Fibroblast of lung (primary cell): ENCODE measurements around the gene MAGEC2. TPM values are rescaled to one million over a fixed set of nuclear protein-coding genes. Genes with fewer than 3 reads are reported as not detected.

Experiments used
- DNase-seq, 2 donors: peaks; one replicate each; pipeline versions ENCODE4 v3.0.0 to v3.0.0-alpha.2; 2010; ENCODE audit warnings: low read depth in 2 of 2
- H2AFZ ChIP-seq: 2 replicates; pipeline ENCODE4 v1.5.1; 2012; ENCODE audit warnings: low read length, control low read depth, inconsistent platforms
- H3K27ac ChIP-seq: 2 replicates; pipeline ENCODE4 v1.5.1; 2011; ENCODE audit warnings: low read length, control low read depth; ENCODE audit not compliant: insufficient read depth
- H3K27me3 ChIP-seq: 2 replicates; pipeline ENCODE4 v1.5.1; 2011; ENCODE audit warnings: mild to moderate bottlenecking, low read length; ENCODE audit not compliant: control insufficient read depth, insufficient read depth
- H3K36me3 ChIP-seq: 2 replicates; pipeline ENCODE4 v1.5.1; 2011; ENCODE audit warnings: low read length; ENCODE audit not compliant: control insufficient read depth, insufficient read depth
- H3K4me1 ChIP-seq: 2 replicates; pipeline ENCODE4 v1.5.1; 2011; ENCODE audit warnings: low read length; ENCODE audit not compliant: control insufficient read depth, insufficient read depth; ENCODE audit errors: extremely low read depth
- H3K4me2 ChIP-seq: 2 replicates; pipeline ENCODE4 v1.5.1; 2011; ENCODE audit warnings: low read length, control low read depth; ENCODE audit not compliant: insufficient read depth; ENCODE audit errors: extremely low read depth
- H3K4me3 ChIP-seq, 4 experiments: fragments of 200-600 bp in 1 of 4; sonication (generic) in 1 of 4; replicated peaks in 1 of 4; 2 replicates each; pipeline ENCODE4 v1.5.1; 2011 to 2016; ENCODE audit warnings: low read length in 4 of 4, low read depth in 3 of 4, mild to moderate bottlenecking in 3 of 4, control low read depth in 2 of 4, inconsistent platforms in 1 of 4, mixed read lengths in 1 of 4; ENCODE audit not compliant: insufficient read depth in 1 of 4; ENCODE audit errors: control extremely low read depth in 1 of 4
- H3K79me2 ChIP-seq: 2 replicates; pipeline ENCODE4 v1.5.1; 2012; ENCODE audit warnings: mild to moderate bottlenecking, low read length, inconsistent platforms; ENCODE audit not compliant: control insufficient read depth, insufficient read depth
- H3K9ac ChIP-seq: 2 replicates; pipeline ENCODE4 v1.5.1; 2011; ENCODE audit warnings: mild to moderate bottlenecking, low read length, control low read depth; ENCODE audit not compliant: insufficient read depth
- H3K9me3 ChIP-seq: 2 replicates; pipeline ENCODE4 v1.5.1; 2012; ENCODE audit warnings: low read depth, low read length; ENCODE audit not compliant: control insufficient read depth, insufficient read depth
- H4K20me1 ChIP-seq: 2 replicates; pipeline ENCODE4 v1.5.1; 2011; ENCODE audit warnings: low read length; ENCODE audit not compliant: control insufficient read depth, insufficient read depth; ENCODE audit errors: extremely low read depth
- CTCF ChIP-seq, 2 donors: IDR thresholded peaks in 1 of 2; conservative IDR thresholded peaks in 1 of 2; 1 replicate in 1 of 2; 2 replicates in 1 of 2; pipeline ENCODE4 v1.5.1; 2011 to 2012; ENCODE audit warnings: low read length in 2 of 2, control low read depth in 1 of 2, inconsistent platforms in 1 of 2, low read depth in 1 of 2, mild to moderate bottlenecking in 1 of 2
- EZH2 ChIP-seq: IDR thresholded peaks from 2 replicates; pipeline ENCODE4 v1.5.1; 2012; ENCODE audit warnings: low read length, control low read depth, mild to moderate bottlenecking; ENCODE audit errors: missing control alignments
- polyA plus RNA-seq, 2 donors: library from polyadenylated mRNA; depleted of rRNA in 1 of 2; stranded (reverse) in 1 of 2; unstranded in 1 of 2; fragments of >200 nt; gene quantifications; 2 replicates each; pipeline ENCODE4 v1.2.1, GENCODE V29; 2011 to 2012; ENCODE audit warnings: missing spikeins in 1 of 2
- total RNA-seq: library from RNA; depleted of rRNA; stranded (reverse); fragments of >200 nt; gene quantifications from 2 replicates; pipeline ENCODE4 v1.2.1, GENCODE V29; 2014

Gene MAGEC2
- total and polyA plus RNA-seq, 2 donors (not counting 1 experiment from before 2014, with no cell fraction given): 0.02 to 0.17 TPM

GRCh38 chrX:142251202-142251601 lies 46.1 kb upstream of the MAGEC2 start:
- H3K27me3 ChIP-seq: no peaks in the 10 kb centered on the region

GRCh38 chrX:142250502-142250901 lies 45.4 kb upstream of the MAGEC2 start:
- Histone ChIP-seq H3K4me2 (no peak overlapping the region), H3K9ac (no peak overlapping the region), H4K20me1 (no peaks in the 10 kb centered on the region), H3K9me3 (no peaks in the 10 kb centered on the region), H3K27ac (no peak overlapping the region), H3K4me1 (no peaks in the 10 kb centered on the region), H3K4me3 (no peak overlapping the region), H2AFZ (no peak overlapping the region), H3K27me3 (no peaks in the 10 kb centered on the region), H3K36me3 (no peaks in the 10 kb centered on the region), H3K79me2 (no peaks in the 10 kb centered on the region)
- TF ChIP-seq CTCF (conservative IDR thresholded peaks at IDR 0.05 in 1 of 2, IDR thresholded peaks at IDR 0.05 in 1 of 2; ENCODE audit: low read depth in 1 of 2, low read length in 2 of 2): no peak
- TF ChIP-seq EZH2: no peak
- DNase-seq: no peak

More at GRCh38 chrX:142251202-142251601, 46.1 kb upstream of the MAGEC2 start:
- Histone ChIP-seq H3K4me3 (no peak overlapping the region), H3K27ac (no peak overlapping the region), H3K4me1 (no peaks in the 10 kb centered on the region), H3K4me2 (no peak overlapping the region), H4K20me1 (no peaks in the 10 kb centered on the region), H2AFZ (no peak overlapping the region), H3K9me3 (no peaks in the 10 kb centered on the region), H3K9ac (no peak overlapping the region), H3K36me3 (no peaks in the 10 kb centered on the region), H3K79me2 (no peaks in the 10 kb centered on the region)
- no peak for DNase-seq
- TF ChIP-seq CTCF (conservative IDR thresholded peaks at IDR 0.05 in 1 of 2, IDR thresholded peaks at IDR 0.05 in 1 of 2; ENCODE audit: low read depth in 1 of 2, low read length in 2 of 2): no peak
- TF ChIP-seq EZH2: no peak

- Histone ChIP-seq H3K9ac (no peak overlapping the region), H3K4me3 (no peak overlapping the region), H3K27me3 (no peaks in the 10 kb centered on the region), H3K36me3 (no peaks in the 10 kb centered on the region), H3K9me3 (no peaks in the 10 kb centered on the region), H2AFZ (no peak overlapping the region), H3K4me2 (no peak overlapping the region), H3K4me1 (no peaks in the 10 kb centered on the region), H3K27ac (no peak overlapping the region), H4K20me1 (no peaks in the 10 kb centered on the region), H3K79me2 (no peaks in the 10 kb centered on the region)
- DNase-seq: no peak
- TF ChIP-seq EZH2 (no peak), CTCF (conservative IDR thresholded peaks at IDR 0.05 in 1 of 2, IDR thresholded peaks at IDR 0.05 in 1 of 2; ENCODE audit: low read depth in 1 of 2, low read length in 2 of 2) (no peak)
Measured at GRCh38 chrX:142249721-142250120, 44.6 kb upstream of the MAGEC2 start.
